ENCODE data around the gene PTPRM.

The PTPRM gene

GRCh38 chr18:7567474-7568425 lies 634 bp downstream of the PTPRM start:
- DNase-seq (ENCODE audit: low read depth) = no peak

- DNase-seq (ENCODE audit: low read depth) = no peak
Measured at GRCh38 chr18:7568426-7568825, 1.3 kb downstream of the PTPRM start.

DNA sequence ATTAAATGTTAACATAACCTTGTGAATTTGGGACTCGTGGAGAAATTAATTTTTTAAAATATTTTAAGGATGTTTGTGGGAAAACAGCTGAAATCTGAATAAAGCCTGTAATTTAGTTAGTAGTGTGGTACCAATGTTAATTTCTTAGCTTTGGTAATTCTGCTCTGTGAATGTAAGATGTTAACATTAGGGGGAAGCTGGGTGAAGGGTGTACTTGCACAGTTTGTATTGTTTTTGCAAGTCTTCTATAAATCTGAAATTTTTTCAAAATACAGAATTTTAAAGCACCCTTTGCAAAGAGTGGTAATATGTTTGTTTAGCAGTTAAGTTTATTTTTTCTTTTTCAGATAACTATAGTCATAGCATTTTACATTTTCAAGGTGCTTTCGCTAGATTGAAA lies 4.5 kb downstream of the PTPRM start:
- DNase-seq (ENCODE audit: low read depth) = no peak

DNA sequence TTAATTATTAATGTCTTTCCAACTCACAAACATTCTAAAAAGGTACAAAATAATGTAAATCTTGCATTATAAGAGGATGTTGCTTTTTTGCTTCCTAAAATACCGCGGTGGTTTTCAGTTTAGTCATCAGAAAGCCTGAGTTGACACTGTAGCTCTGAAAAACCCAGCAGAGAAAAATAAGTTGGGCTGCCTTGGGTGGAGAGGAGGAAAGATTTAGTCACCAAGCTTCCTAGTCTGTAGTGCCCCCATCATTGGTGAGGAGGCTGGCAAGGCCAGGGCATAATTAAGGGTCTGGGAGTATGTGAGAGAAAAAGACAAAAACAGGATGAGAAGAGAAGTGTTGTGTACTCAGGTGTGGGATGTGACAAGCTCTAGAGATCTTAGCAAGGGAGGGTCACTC lies 5.7 kb downstream of the PTPRM start:
- no peak for DNase-seq (ENCODE audit: low read depth)

DNA sequence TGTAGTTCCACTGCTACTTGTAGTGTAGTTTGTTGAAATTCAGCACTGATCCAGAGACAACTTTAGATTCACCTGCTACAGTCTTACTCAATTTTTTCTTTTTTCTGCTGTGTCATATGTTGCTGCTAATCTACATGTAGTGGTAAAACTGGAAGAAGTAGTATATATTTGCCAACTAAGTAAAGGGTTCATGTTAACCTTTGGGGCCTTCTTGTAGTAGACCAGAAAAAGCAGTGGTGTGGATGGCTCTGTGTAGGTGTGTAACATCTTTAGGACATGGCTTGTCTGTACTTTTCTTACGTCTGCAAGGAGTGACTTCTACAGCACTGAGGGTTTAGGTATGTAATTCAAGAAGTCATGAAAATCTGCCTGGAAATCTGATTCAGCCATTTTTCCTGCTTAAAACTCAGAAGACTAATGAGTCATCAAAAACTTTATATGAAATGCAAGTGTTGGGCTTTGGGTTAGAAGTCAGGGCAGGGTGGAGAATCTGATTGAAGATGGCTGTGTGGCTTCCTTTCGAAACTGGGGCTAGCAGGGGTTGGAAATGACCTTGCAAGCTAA lies 8.4 kb downstream of the PTPRM start:
- no peak for DNase-seq (ENCODE audit: low read depth)

- no peak for DNase-seq (ENCODE audit: low read depth)
Measured at GRCh38 chr18:7576077-7576476, 9.0 kb downstream of the PTPRM start.

- no peak for DNase-seq (ENCODE audit: low read depth)
Measured at GRCh38 chr18:7576685-7577084, 9.6 kb downstream of the PTPRM start.

DNA sequence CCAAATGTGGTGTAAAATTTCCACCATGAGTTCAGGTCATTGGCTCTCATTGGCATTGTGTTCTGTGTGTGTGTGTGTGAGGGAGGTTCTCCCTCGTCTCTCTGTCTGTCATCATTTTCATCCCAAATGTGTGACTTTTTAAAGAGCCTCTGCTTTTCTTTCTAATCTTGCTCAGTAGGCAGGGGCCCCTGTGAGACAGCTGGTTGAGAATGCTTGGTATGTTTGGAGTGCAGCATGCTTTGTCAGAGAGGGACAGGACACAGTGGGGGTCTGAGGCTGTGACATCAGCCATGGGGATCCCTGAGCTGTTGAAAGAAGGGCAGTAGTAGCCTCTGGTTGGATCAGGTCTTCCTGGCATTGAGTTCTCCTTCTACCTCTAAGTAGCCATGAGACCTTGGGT lies 10.6 kb downstream of the PTPRM start:
- no peak for DNase-seq (ENCODE audit: low read depth)

GRCh38 chr18:7579176-7579917 lies 12.2 kb downstream of the PTPRM start:
- DNase-seq (ENCODE audit: low read depth) = no peak

DNA sequence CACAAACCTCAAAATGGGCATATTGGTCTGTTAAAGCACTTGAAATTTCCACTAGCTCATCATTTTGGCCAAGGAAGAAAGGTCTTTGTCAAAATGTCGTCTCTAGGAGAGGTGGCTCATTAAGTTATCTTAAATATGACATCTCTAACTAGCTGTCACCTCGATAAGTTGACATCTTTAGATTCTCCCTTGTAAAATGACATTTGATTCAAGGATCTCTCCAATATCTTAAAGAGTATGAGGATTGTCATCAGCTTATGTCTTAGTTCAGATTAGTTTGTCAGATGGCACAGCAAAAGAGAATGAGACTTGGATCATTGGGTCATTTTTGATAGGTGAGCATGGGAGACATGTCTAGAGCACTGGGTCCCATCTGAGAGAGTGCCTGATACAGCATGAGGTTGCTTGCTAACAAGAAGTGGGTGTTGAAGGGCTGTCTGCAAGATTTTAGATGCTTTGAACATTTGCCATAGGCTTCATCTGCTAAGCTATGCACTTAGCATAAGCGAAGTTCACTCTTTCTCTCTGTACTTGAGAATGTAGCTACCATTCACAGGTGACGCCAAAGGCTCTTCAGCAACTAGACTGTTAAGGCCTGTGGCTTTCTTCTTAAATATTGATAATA lies 12.9 kb downstream of the PTPRM start:
- DNase-seq (ENCODE audit: low read depth) = no peak

DNA sequence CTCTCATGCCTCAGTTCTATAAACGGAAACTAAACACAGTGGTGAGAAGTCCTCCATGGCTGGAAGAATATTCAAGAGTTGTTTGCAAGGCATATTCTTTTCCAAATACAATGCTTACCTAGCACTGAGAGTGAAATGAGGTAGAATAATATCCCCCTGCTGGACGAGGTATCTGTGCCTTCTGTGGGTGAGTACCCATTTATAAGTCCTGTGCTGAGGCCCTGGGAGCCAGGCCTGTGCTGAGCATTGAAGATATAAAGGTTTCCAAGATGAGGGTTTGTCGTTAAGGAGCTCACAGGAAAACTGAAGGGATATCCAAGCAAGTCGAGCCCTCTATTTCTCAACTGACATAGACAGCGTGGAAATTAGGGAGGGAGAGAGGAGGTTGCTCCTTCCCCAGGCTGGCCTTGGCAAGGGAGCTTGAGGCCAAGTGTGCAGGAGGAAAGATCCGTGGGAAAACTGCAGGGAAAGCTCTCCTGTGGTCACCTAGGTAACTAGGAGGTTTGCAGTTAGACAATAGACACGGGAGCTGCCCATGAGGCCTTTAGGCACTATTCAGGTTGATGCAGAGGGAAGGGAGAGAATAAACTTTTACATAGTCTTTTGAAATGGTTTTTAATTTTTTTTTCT lies 17.6 kb downstream of the PTPRM start:
- DNase-seq (ENCODE audit: low read depth) = no peak

DNA sequence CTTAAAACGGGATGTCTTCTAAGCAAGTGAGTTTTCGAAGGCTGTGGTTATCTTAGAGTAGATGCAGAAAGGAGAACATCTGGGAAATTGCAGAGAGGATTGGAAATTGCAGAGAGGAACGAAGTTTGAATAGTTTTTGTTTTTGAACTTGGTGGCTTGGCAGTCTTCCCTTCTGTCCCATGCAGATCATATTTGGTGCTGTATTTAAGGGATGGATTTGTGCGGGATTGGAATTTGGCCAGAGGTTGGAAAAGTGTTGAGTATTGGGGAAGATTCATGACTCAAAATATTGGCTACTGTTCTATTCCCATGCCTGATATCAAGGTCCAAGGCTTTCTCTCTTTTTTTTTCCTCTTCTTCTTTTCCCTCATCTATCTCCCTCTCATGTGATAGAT lies 18.2 kb downstream of the PTPRM start:
- DNase-seq (ENCODE audit: low read depth) = no peak

GRCh38 chr18:7586379-7586778 lies 19.3 kb downstream of the PTPRM start:
- DNase-seq (ENCODE audit: low read depth) = no peak

DNA sequence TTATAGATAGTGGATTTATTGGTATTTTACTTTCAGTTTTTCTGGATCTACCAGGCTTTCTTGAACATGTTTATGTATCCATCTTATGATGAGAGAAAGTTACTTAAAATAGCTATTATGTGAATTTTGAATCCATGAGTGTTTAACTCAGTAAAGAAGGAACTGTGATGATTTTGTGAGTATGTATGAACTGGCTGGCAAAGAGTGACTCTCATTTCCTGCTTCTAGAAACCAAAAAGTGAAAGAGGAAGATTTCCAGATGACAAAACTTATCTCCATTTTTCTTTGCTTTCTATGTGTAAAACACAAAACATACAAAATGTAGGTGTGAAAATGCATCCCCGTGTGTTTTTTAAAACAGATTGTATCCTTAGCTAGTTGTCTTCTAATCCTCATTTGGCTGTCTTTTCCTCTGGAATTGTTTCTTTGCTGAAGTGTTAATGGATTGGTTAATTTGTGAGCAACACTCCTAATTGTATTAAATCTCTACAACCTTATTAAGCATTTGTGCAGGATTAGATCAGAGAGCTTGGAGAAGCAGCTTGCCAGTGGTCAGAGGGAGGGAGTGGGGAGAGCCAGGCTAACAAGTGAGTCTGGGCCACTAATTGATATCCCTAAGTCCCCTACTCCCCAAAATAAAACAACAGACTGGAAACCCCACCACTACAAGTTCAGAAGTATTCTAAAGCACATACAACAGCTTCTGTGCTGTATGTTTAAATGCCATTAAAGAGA lies 23.9 kb downstream of the PTPRM start:
- no peak for DNase-seq (ENCODE audit: low read depth)

GRCh38 chr18:7592305-7593071 lies 25.4 kb downstream of the PTPRM start:
- no peak for DNase-seq (ENCODE audit: low read depth)

GRCh38 chr18:7593218-7593819 lies 26.2 kb downstream of the PTPRM start:
- DNase-seq (ENCODE audit: low read depth) = no peak

DNA sequence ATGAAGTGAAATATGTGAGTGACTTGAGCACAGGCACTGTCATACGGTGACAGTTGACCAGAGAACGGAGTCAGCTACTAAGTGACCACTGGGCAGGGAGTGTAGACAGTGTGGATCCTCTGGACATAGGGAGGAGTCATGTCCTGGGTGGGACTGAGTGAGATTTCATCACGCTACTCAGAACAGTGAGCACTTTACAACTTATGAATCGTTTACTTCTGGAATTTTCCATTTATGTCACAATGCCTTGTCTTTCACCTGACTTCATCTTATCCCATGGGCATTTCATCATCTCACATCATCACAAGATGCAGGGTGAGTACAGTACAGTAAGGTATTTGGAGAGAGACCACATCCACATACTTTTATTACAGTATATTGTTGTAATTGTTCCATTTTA lies 29.0 kb downstream of the PTPRM start:
- no peak for DNase-seq (ENCODE audit: low read depth)

GRCh38 chr18:7597500-7597899 lies 30.4 kb downstream of the PTPRM start:
- DNase-seq (ENCODE audit: low read depth) = no peak

DNA sequence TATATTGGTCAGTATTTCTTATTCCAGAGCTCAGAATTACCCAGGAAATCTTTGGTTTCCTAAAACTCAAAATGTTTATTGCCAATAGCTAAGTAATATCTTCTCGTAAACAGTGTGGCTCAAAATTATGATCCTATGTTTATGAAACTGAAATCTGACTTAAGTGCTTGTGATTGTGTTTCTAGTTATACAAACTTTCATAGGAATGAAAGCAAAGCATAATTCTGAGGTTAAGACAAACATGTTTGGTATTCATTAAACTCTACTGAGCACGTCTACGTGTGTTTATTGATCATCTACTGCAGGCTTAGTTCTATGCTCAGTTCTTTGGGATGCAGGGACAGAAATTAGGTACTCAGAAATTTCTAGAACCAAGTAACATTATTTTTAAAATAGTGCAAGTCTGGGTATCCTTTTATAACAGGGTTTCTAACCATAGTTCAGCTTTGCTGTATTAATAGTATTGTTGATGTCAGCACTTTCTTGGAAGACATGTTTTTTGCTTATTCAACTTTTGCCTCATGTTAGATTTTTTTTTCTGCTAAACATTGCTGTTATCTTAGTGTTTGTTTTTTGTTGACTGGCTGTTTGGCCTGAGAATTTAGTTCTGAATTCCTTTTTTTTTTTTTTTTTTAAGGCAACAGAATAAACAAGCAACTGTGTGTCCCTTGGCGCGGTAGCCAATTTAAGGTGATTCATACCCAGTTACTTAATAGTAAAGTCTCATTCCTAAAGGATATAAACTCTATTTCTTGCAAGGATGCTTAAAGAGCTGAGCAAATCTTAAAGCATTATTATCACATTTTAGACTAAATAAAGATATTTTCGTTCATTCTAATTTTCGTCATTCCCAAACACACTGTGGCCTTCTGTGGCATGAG lies 31.3 kb downstream of the PTPRM start:
- DNase-seq (ENCODE audit: low read depth) = no peak

All from activated T-helper 9 cell treated with anti-CD3 and anti-CD28 coated beads, Interleukin-2, amount 50 U/mL, for 16 hours (primary cell).